Islet of Langerhans (tissue), 1 donor: ENCODE results near the gene DMAP1.
"Not testable (repeated sequence)": the region's sequence is repeated elsewhere in the genome, so short reads cannot be mapped to it uniquely, and the experiment has no call there.

Source experiments
- FAIRE-seq: peaks from one replicate; lab custom pipeline; 2011; peaks lifted over from hg19 to GRCh38; lab: Jason Lieb, UNC

Gene DMAP1

DNA sequence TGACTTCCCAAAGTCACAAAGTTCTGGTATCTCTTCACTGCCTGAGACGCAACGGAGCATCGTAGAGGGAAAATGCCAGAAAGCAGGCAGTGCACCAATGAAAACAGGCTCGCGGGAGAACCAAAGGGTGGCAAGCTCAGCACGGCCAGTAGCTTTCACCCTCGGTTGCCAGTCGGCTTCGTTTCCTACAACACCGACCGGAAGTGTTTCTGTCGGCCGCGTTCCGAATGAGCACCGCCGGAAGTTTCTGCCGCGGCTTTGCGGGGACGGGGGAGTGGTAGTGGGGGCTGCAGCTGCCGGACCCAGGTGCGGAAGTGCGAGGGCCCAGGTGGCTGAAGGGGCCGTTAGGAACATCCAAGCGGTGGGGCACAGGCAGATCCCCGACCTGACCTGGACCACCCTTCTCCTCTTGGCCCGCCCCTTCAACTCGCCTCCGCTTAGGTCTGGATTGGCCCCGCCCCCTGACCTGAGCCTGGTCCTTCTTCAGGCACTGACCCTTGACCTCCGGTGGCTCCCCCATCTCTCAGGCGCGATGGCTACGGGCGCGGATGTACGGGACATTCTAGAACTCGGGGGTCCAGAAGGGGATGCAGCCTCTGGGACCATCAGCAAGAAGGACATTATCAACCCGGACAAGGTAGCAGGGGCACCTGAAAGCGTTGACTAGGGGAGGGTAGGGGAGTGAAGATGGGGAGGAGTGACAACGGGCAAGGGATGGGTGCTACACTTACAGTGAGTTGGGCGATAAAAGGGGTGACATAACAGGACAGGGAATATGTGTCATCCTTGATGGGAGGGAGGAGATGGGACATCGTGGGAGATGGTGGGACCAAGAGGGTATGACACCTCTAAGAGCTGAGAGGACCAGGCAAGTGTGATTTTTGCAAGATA, at the start of gene DMAP1:
TSS of gene DMAP1 (plus strand) at position 250 of the 891 bp plus-strand sequence. CDS start at position 533, 283 bp downstream.
- FAIRE-seq = no peak

DNA sequence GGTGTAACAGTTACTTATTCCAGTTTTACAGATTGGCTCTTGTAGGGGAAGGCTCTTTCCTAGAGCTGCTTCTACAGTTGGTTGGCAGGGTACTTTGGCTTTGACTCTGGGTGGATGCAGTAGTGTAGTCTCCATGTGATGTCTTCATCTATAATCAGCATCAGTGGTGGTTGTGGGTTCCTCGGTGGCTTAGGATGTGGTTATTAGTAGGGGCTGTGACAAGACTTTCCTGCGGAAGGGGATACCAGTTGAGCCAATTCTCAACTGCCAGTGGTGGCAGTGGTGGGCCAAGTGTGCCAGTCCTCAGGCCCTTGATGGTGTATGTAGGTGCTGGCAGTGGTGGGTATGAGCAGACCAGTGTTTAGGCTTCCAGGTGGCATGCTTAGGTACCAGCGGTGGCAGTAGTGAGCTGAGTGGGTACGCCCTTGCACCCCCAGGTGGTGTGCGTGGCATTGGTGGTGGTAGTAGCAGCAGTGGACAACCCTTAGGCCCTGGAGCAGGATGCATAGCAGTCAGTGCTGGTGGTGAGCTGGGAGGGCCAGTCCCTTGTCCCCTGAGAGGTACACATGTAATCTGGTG, 44.7 kb upstream of the DMAP1 start:
- no peak for FAIRE-seq

DNA sequence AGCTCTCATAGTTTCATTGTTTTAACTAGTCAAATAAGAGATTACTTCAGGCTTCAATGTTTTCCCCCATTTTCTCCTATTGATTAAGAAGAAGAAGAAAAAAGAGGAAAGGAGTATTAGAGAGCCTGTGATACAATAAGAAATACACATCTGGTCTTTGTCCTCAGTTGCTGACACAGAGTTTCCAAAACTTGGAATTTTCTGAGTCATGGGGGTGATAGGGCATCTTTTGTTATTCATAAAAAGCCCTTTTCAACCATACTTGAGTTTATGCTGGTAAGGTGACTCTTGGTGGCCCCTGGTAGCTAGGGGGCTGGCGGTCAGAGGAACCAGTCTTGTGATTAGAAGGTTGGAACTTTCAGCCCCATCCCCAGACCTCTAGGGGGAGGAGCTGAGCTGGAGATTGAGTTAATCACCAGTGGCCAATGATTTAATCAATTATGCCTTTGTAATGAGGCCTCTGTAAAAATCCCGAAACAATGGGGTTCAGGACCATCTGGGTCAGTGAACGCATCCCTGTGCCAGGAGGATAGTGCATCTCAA, 42.9 kb upstream of the DMAP1 start:
- FAIRE-seq = no peak

GRCh38 chr1:44174630-44175029, 38.6 kb upstream of the DMAP1 start:
- no peak for FAIRE-seq

- FAIRE-seq = no peak
Measured at GRCh38 chr1:44200336-44200735, 12.9 kb upstream of the DMAP1 start.

GRCh38 chr1:44206545-44206944, 6.7 kb upstream of the DMAP1 start:
- FAIRE-seq = not testable (repeated sequence)

GRCh38 chr1:44208226-44208625, 5.0 kb upstream of the DMAP1 start:
- no peak for FAIRE-seq

- no peak for FAIRE-seq
Measured at GRCh38 chr1:44210595-44210994, 2.7 kb upstream of the DMAP1 start.

- no peak for FAIRE-seq
Measured at GRCh38 chr1:44212355-44213221, 683 bp upstream of the DMAP1 start.

DNA sequence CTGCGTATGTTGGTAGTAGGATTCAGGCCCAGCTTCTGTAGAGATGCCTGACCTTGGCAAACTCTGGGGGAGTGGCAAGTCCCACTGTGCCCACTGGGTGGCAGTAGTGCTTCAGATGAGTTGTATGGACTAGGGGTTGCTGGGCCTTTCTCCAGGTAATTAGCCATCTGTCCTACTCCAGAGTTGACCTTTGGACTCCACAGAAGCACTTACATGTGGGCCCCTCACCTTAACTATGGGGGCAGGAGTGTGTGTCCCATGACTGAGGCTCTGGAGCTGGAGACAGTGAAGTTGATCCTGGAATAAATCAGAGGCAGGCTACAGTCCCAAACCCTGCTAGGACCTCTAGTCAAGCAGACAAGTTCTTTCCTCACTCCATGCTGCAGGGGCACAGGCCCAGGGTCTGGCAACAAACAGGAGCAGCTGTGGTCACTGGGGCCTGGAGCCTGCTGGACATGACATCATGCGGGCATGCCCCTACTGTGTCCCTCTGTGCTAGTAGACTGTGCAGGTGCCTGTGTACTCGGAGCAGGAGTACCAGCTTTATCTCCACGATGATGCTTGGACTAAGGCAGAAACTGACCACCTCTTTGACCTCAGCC, 4.6 kb downstream of the DMAP1 start:
- FAIRE-seq = peak; percentile 90

GRCh38 chr1:44218503-44219300, 5.4 kb downstream of the DMAP1 start:
- FAIRE-seq = no peak

GRCh38 chr1:44219301-44219626, 6.0 kb downstream of the DMAP1 start:
- no peak for FAIRE-seq

- no peak for FAIRE-seq
Measured at GRCh38 chr1:44220001-44220751, 6.9 kb downstream of the DMAP1 start.

DNA sequence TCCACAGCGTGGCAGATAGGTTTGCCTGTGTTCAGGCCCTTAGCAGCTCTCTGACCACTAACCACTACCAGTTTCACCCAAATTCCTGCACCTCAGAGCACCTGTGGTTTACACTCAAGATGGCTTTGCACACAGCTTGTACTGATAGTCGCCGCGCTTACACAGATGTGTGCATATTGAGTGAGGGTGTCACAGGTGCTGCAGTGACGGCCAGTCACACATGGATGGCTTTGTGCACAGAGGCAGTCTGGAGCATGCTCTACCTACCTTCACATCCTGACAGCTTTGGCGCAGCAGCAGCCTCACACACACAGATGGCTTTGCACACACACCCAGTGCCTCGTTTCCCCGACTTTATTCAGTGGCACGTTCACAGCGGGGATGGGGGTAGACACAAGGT, 7.5 kb downstream of the DMAP1 start:
- FAIRE-seq = no peak

DNA sequence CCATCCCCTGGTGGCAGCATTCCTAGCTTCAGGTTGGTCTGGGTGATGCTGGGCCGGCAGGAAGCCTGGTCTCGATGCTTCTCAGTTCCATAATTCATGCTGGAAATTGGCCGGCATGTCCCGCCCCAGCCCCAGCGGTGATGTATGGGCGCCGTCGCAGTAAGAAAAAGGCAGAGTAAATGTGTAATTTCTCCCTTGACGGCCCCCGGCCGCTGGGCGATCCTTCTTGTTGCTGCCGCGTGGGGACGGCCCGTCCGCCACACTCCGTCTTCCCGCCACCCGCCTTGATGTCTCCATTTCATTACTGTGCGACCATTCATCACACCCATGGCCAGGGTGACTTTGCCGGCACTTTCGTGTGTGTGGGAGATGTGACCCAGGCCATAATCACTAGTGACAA, 8.5 kb downstream of the DMAP1 start:
- no peak for FAIRE-seq

DNA sequence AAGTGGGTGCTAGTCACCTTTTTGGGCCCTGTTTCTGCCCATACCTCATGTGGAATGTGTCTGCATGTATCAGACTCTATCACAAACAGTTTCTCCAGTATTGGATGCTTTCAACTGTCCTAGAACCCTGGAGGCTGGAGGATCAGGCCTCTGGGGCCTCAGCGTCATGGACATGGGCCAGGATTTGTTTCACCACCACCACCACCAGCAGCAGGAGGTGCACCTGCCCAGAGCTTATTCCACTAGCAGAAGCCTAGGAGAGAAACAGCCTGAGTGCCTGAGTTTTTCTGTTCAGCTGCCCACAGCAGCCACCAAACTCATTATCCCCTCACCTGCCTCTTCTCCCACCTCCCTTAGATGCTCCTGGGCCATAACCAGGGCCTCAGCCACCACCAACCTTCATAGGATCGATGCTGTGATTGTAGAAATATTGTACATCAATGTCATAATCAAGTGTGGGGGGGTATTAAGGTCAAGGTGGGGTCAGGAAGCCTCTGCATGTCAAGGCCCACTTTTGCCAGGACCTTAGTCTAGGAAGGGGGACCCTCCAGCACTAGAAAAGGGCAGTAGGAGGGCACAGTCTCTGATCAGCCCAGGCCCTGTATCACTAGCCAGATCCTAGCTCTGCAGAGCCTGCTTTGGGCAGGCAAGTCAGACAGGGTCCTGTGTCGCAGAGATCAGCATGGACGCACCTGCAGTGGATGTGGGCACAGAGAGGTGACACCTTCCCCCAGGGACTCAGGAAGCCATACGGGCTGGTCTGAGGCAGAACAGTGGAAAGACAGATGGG, 9.3 kb downstream of the DMAP1 start:
- FAIRE-seq = no peak

DNA sequence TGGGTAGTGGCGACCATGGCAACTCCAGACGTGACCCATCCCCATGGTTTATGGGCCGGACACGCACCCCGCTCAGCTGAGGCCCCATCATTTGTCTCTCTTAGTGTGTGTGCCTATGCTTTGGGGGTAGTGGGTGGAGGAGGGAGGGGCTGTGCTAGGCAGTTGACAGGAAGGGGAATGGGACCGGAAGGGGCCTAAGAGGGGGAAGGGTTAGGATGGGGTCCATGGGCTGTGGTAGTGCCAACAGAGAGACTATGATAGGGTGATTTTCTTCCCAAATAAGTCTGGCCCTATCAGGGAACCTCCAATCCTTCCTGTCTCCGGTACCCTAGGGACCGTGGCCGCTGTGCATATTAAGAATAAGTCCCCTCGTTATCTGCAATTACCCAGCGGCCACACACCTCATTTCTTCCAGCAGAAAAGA, 9.9 kb downstream of the DMAP1 start:
- FAIRE-seq = no peak

DNA sequence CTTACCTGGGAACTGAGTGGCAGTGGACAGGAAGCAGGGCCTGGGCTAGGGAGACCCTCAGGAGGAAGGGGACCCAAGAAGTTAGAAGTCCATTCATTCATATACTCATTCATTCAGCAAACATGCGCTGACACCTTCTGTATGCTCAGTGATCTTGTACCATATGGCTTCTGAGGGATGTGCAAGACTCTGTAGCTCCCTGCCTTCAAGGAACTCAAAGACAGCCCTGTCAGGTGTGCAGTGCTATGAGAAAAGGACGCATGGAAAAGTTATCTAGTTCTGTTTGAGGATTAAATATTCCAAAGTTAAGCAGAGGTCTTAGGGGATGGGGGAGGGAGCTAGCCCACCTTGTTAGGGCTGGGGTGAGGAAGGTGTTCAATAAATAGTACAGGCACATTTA, 12.5 kb downstream of the DMAP1 start:
- no peak for FAIRE-seq

GRCh38 chr1:44227211-44227610, 13.9 kb downstream of the DMAP1 start:
- FAIRE-seq = no peak

DNA sequence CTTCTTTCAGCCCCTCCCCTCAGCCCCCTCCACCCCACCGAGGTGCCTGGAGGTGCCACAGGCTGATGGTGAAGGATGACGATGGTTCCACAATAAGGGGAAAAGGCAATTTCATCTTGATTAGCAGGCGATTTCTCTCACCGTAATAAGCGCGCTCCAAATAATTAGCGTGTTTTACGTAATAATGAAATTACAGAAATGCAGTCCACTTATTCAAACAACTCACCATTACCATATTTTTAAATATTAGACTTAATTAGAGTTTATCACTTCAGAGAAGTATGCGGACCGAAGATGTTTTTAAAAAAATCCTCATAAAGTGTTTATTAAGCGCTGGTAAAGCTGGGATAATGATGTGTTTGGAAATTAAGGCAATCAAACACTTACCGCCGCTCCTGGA, 14.9 kb downstream of the DMAP1 start:
- no peak for FAIRE-seq
